Measurements from ENCODE around the gene KMO.
A peak's percentile ranks its signal among the peaks of the same experiment; 100 is the strongest.

The KMO gene

DNA sequence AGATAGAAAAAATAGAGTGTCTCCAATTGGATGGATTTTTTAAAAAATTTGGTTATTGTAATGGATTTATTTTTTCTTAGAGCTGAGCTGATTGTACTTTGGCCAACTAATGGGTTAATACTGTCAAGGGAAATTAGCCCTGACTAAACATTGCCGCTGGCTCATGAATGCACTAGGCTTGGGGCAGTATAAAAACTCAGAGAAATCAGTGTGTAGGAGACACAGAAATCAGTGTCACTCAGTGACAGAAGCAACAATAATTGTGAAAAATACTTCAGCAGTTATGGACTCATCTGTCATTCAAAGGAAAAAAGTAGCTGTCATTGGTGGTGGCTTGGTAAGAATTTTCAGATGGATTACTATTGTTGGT, at the start of gene KMO:
KMO (plus strand) TSS at position 217 of the 370 bp plus-strand sequence; CDS start at position 284, 67 bp downstream.
- DNase-seq (ENCODE audit: low read depth in 3 of 3), result no peak

DNA sequence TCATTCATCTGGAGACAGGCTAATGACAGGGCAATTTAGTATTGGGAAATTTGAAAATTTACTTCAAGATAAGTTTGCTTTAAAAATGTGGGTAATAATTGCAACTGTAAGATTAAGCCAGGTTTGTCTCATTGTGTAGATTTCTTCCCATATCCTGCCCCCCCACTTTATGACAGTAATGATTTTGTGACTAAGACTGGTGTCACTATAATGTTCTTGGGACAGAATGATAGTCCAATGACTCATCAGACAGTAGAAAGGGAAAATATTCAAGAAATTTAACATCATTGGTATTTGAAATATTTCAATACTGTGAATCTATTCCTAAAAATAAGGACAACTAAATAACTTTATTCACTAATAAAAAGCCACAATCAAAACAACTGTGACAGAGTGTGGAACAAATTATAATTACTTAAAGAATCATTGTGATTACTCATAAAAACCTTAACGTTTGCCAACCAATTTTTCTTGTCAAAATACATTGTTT, 49.4 kb upstream of the KMO start:
- DNase-seq (ENCODE audit: low read depth in 3 of 3), result no peak

DNA sequence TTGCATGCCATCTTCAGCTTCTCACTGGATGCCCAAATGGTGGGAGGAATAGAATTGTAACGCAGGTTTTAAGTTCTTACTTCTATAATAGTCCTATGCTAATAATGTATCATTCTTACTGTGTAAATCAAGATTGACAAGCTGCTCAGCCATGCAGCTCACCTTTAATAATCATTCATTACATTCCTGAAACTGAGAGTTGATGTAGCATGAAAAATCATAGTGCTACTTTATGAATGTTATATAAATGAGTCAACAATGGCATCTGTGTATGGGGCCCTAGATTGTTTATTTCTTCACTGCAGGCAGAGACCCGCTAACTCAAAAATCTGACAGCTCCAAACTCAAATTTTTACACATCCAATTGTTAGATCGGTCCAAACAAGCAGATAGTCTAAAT, 47.0 kb upstream of the KMO start:
- DNase-seq (ENCODE audit: low read depth in 3 of 3), result no peak

DNA sequence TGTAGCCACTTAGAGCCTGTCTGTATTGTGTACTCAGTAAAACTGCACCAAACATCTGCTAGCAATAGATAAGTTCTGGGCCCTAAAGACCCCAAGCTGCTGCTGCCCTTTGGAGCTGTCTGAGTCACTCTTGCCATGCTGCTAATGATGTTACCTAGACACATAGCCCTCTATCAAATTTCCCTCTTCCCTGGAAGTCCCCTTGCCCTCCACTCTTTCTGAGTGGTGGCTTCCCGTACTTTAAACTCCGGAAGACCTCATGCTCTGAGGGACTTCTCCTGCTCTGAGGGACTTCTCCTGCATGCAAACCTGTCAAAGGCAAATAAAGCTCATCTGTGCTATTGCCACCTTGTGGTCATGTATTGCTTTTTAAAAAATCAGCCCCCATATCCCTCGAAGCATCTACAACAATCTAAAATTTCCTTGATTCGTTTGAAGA, 46.6 kb upstream of the KMO start:
- no peak for DNase-seq (ENCODE audit: low read depth in 3 of 3)

DNA sequence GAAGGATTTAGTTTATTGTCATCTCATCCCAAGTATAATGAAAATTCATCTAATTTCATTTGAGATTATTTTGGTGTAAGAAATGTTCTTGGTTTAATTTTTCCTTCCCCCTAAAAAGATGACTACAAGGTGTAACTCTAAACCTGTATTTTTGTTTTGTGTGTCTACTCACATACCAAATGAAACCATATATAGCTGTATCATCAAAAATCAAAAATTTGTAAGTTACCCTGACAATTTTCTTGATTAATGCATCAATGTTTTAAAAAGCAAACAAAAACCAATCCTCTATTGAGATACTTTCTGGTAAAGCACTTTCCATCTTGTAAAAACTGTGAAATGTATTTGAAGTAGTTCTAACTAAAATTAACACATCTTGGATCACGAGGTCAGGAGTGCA, 43.4 kb upstream of the KMO start:
- no peak for DNase-seq (ENCODE audit: low read depth in 3 of 3)

DNA sequence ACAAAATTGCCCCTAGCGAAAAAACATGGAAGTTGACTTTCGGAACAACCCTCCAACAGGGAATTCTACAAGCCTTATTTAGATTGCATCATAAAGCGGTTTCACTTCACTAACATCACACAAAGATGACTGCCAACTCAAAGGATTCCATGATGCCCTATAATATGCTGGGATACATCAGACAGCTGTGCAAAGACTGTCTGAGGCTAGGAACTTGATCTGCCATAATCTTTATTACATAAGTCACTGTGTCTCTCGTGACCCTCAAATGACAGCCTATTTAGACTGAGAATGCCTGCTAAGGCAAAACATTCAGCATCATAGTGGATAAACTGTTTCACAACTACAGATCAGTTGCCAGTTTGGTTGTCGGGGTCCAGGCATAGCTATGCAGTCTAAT, 36.4 kb upstream of the KMO start:
- no peak for DNase-seq (ENCODE audit: low read depth in 3 of 3)

DNA sequence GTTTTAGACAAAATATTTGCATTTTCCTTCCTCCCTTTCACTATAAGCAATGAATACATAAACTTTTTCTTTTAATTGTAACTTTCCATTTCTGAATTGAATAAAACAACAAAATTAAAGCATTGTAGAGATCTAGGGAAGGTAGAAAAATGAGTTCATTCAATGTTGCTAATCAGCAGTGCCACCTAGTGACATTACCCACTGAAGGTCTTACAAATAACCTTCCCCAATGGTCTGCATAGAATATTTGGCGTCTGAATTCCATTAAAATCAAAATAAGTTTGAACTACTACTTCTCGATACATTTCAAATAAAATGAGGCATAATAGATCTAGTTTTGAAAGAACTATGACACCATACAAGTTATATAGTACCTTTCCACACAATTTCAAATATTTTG, 32.3 kb upstream of the KMO start:
- no peak for DNase-seq (ENCODE audit: low read depth in 3 of 3)

DNA sequence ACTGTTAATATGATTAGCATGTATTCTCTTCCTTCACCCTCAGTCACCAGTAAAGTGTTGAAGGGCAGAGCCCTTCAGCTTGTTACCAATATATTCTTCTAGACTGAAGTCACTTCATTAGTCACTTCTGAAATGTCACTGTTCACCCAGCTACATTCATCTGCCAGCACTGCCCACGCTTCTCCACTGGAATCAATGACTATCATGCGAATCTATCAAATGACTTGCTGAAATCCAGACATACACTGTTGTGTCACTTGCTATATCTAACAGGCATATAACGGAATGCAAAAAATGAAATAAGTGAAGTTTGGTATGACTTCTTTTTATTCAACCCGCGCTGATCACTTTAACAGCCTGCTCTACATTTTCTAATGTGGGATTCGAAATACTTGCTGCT, 28.7 kb upstream of the KMO start:
- no peak for DNase-seq (ENCODE audit: low read depth in 3 of 3)

DNA sequence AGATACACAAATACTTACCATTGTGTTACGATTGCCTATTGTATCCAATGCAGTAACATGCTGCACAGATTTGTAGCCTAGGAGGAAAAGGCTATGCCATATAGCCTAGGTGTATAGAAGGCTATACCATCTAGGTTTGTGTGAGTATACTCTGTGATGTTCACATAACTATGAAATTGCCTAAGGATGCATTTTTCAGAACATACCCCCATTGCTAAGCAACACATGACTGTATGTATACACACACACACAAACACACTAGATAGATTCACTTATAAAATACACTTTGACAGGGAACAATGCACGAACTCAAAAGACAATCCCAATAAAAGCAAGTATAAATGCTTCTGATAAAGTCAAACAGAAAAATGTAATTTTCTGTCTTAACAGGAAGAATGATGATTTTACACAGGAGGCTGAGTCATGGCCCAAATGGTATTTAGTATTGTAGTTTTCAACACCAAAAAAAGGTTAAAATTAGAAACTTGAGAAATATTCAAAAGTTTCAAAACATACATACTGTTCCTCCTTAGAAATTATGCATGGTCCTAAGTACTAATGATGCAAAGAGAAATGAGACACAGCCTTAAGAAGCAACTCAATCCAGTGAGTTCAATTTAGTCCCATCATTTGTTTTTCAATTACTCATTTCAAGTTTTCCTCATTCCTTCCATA, 24.9 kb upstream of the KMO start:
- DNase-seq (ENCODE audit: low read depth in 3 of 3), result no peak

DNA sequence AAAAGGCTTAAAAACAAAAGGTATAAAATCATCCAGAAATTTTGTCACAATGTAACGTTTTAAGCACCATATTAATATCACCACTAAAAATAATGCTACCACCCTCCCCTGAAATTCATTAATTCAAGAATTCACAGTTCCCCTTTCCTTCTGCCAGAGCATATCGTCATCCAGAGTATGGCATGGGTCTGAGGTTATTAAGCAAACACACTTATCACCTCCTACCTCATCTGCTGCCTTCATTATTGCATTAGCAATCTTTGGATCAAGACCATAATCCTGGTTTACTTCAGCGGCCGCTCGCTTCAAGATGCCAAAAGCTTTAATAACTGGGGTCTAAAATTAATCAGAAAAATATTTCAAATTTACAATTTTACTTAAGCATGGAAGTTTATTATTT, 18.8 kb upstream of the KMO start:
- no peak for DNase-seq (ENCODE audit: low read depth in 3 of 3)

DNA sequence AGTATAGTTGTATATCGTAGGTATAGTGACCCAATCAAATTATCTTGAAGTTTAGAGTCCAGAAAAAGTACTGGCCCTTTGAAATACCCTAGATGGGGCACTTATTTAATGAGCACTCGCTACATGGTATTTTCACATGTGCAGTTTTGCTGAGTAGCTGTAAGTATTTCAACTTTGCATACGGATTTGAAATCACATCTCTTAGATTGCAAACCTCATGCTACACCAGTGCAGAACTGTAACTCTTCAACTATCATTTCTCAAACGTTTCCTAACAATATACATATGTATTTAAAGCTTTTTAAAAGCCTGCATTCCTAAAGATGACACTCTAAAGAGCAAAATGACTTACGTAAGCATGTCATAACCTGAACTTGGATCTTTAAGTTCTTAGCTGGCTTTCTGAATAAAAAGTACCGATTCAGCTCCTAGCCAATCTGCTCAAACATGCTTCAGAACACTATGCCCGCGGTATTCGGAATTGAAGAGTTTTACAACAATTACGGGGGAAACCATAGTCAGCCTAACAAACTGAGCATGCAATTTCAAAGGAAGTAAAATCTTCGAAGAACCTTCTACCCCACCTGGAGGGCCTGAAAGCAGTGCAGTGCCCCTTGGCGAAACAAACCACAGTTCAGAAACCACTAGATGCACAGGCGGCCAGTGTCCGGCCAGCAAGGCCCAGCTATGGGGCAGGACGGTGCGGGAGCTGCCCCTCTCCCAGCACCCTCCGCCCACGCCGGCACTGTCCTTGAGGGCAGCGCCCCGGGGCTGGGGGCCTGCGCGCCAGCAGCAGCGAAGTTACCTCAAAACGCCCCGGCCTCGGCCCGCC, 13.5 kb upstream of the KMO start:
- peak in 1 of 3 experiments; percentile 18 for DNase-seq (ENCODE audit: low read depth in 3 of 3)

DNA sequence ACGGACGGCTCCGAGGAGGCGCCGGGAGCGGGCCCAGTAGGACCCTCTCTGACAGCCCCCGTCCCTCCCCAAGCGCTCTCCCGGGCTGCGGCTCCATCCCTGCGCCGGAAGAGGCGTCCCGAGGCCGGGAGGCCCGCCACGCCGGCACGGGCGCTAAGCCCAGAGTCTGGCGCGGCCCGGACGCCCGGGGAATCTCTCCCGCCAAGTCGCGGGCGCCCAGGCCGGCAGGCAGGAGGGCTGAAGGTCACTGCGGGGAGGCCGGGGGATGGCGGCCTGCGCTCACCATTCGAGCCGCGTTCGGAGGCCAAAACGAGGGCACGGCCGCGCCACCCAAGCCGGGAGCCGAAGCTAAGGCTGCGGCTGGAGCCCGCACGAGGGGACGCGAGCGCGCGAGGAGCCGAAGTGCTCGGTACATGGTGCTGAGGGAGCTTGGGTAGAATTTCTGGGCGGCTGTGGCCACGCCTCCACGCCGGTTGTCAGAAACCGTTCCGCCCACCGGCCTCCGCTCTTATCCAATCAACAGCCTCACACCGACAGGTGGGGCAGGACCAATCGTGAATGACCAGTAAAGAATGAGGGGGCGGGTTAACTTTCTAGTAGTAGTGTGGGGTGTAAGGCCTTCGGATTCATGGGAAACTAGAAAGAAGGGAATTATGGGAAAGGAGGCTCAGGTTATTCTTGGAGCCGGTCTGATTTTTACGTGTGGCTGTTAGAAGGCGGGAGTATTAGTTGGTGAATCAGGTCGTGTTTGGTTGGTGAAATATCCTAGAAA, 12.7 kb upstream of the KMO start, which contains the start of gene FH:
FH (minus strand) TSS at position 448 of the 772 bp plus-strand sequence; CDS start at position 415, 33 bp downstream.
- DNase-seq (ENCODE audit: low read depth in 3 of 3), result peak; percentile 80 to 90 (median 87)

DNA sequence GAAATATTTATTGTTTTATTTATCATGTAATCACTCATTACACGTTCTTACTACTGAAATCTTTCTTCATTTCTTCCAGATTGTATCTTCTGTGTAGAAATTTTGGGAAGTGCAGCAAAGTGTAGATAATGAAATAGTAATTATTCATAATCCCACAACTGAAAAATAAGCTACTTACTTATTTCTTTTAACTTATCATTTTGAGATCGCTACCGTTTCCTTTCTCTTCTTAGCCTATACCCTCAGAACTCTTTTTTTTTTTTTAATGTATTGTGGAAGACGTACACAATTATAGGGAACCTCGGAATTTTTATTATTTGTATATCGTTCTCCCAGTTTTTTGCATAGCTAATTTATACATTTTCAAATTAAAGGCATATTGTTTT, 12.1 kb upstream of the KMO start:
- DNase-seq (ENCODE audit: low read depth in 3 of 3), result no peak

DNA sequence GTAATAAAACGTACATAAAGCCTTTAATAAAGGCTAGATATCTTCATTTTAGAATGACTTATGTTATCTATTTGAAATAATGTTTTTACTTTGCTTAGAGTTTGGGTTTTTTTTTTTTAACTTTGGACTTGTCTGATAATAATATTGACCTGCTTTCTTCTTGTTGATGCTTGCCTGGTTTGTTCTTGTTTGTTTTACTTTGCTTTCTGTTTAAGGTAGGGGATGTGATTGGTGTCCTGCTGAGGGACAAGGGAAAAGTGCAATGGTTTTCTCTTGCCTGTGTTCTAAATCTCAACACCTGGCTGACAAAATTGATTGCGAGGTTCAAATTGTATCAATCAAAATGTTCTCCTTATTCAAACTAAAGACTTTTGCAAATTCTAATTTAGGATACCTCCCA, 10.5 kb upstream of the KMO start:
- no peak for DNase-seq (ENCODE audit: low read depth in 3 of 3)

DNA sequence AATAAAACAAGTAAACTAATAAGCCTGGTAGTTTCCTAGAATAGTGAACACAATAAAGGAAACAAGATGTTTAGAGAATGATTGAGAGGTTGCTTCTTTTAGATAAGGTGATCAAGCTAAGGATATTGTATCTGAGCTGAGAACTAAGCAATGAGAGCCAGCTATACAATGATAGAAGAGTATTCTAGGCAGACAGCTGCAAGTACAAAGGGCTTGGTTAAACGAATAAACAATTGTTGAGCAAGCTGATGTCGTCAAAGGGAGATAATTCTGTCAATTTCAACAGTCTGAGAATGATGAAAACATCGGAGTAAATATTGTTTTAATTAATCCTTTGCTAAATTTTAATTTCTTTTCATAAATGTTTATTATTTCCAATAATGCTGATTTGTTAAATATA, 7.2 kb upstream of the KMO start:
- no peak for DNase-seq (ENCODE audit: low read depth in 3 of 3)

DNA sequence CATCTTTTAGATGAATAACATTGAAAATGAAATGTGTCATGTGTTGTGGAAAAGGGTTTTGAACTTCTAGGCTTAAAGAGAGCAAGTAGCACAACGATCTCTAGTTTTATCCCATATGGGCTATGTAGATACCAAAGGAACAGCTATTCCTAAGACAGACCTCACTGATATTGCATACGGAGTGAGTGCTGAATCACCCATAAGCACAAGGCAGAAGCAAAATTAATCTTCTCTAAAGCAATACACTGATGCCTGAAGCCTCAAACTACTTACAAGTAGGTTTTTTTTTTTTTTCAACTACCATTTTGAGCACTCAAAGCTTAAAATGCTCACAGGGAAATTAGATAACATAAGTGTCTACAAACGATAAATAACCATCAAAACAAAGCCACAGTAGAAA, 5.0 kb upstream of the KMO start:
- DNase-seq (ENCODE audit: low read depth in 3 of 3), result no peak

DNA sequence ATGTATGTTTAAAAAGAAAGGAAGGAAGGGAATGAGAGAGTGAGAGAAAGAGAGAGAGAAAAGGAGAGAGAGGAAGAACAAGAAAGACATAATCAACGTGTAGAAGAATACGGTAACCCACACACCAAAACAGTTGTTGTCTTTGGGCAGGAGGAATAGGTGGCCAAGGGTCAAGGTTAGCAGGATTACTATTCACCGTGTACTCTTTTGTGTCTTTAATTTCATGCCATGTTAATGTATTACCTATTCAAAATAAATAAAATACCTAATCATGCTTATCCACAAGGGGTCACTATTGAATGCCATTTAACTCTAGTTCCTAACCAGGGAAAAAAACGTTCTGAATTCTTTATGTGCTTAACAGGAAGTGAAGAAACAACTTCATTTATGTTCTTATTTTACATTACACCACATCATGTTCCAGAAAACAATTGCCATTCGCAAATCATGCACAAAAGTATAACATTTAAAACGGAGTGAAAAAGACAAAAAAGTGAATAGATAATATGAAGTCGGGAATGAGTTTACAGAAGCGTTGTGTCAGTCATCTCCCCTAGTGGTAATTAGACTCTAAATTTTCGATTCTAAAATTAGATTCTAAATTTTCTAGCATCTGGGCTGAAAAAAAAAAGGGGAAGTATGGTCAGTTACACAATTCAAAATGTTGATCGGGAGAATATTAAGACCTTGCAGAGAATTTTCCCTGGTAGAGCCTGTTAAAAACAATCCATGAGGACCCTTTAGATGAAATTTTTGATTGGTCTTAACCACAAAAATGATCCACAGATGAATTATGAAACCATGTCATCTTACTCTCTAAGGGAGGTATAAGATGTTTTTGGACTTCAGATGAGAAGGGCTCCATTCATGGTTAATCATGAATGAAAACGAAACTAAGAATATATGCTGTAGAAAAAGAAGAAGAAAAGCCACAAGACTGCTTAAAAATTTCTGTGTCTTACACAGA, 700 bp upstream of the KMO start:
- DNase-seq (ENCODE audit: low read depth in 3 of 3), result no peak

DNA sequence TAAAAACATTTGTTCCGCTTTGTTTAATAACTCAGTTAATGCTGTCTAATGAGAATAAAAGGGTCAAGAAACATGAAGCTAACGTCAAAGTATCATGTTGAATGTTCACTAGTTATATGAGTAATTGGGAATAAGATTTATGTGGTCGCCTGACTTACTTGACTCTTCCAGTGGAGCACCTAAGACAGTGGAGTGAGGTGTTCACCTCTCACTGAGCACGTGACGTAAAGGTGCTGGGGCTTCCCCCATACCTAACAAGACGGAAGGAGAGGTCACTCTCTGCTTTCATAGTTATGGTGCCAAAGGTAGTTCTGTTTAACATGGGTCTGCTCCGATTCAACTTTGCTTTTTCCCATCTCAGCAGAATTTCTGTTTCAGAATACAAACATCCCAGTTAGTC, 686 bp downstream of the KMO start:
- no peak for DNase-seq (ENCODE audit: low read depth in 3 of 3)

DNA sequence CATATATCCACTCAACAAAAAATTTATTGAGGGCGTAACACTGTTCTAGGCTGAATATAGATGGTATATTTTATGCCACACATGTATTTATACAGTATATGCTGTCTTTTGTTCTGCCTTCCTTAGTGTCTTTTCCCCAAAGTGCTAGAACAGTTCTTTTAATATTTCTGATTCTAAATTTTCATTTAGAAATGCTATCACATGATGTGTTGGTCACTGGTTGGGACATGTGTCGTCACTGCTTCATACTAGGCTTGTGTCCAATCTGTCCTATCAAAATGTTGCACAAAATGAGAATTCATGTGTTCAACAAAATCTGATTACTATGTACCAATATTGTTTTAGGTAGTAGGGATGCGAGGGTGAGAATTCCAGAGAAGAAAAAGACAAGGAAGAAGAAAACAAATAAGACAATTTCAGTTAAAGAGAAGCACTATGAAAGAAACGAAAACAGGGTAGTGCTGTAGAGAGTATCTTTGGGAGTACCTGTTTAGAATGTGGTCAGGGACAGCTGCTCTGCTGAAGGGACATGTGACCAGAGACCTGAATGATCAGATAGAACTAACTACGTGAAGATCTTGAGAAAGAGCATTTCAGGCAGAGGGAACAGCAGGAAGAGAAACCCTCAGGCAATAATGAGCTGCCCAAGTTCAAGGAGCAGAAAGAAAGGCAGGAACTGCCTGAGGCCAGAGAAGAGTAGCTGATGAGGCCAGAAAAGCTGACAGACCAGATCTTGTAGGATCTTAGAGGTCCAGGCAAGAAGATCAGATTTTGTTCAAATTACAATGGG, 1.3 kb downstream of the KMO start:
- no peak for DNase-seq (ENCODE audit: low read depth in 3 of 3)

DNA sequence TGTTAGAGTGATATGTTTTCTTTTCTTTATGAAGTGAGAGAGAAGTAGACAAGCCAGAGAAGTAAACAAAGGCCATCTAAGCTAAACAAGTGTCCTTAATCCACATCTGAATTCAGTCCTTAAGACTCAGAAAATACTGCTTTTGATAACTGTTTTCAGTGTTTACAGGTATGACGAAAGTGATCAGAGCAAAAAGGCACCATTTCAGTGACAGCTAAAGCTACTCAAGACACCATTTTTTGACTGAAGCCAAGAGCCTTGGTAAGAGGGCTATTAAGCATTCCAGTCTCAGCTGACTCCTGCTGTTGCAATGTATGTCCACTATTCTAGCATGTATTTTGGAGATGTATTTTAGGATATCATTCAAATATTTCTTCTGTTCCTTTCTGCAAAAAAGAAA, 4.1 kb downstream of the KMO start:
- DNase-seq (ENCODE audit: low read depth in 3 of 3), result no peak
